ENCODE data around the gene MAPK8.

The MAPK8 gene

GRCh38 chr10:48481385-48481784, 174.9 kb downstream of the MAPK8 start:
- CTCF ChIA-PET = interaction anchor here (1.5 kb wide), 1 partner anchor 13 kb away, joined by 5 read pairs; no protein-coding TSS in a partner anchor

GRCh38 chr10:48482207-48482606, 175.7 kb downstream of the MAPK8 start:
- no peak for DNase-seq (ENCODE audit: extremely low spot score)
- TF ChIP-seq CTCF (IDR thresholded peaks at IDR 0.05; ENCODE audit: control extremely low read depth, extremely low read depth, low read depth, missing control alignments) = no peak
- ChIA-PET POLR2A (no interaction called here), CTCF (interaction anchor here (1.5 kb wide), 1 partner anchor 12 kb away, joined by 5 read pairs; no protein-coding TSS in a partner anchor)

More at GRCh38 chr10:48481385-48481784, 174.9 kb downstream of the MAPK8 start:
- DNase-seq (ENCODE audit: extremely low spot score) = no peak
- no peak for TF ChIP-seq CTCF (IDR thresholded peaks at IDR 0.05; ENCODE audit: control extremely low read depth, extremely low read depth, low read depth, missing control alignments)
- POLR2A ChIA-PET = no interaction called here

- no peak for DNase-seq (ENCODE audit: extremely low spot score)
- POLR2A ChIA-PET = no interaction called here
- CTCF ChIA-PET = interaction anchor here (1.4 kb wide), 1 partner anchor 15 kb away, joined by 3 read pairs; no protein-coding TSS in a partner anchor
- no peak for TF ChIP-seq CTCF (IDR thresholded peaks at IDR 0.05; ENCODE audit: control extremely low read depth, extremely low read depth, low read depth, missing control alignments)
Measured at GRCh38 chr10:48484911-48485310, 178.4 kb downstream of the MAPK8 start.

GRCh38 chr10:48485711-48486110, 179.2 kb downstream of the MAPK8 start:
- ChIA-PET POLR2A (no interaction called here), CTCF (no interaction called here)
- TF ChIP-seq CTCF (IDR thresholded peaks at IDR 0.05; ENCODE audit: control extremely low read depth, extremely low read depth, low read depth, missing control alignments) = no peak
- DNase-seq (ENCODE audit: extremely low spot score) = no peak

GRCh38 chr10:48487244-48487643, 180.8 kb downstream of the MAPK8 start:
- POLR2A ChIA-PET = no interaction called here

More at GRCh38 chr10:48487244-48487643, 180.8 kb downstream of the MAPK8 start:
- CTCF ChIA-PET = interaction anchor here (0.9 to 1.6 kb wide), 4 partner anchors 8 to 85 kb away, joined by 3 to 4 read pairs (median 3); no protein-coding TSS in a partner anchor
- TF ChIP-seq CTCF (IDR thresholded peaks at IDR 0.05; ENCODE audit: control extremely low read depth, extremely low read depth, low read depth, missing control alignments) = no peak
- no peak for DNase-seq (ENCODE audit: extremely low spot score)
